HG03575 (cell line): ENCODE measurements around the gene ARID3A.
"Not testable (repeated sequence)": the region's sequence is repeated elsewhere in the genome, so short reads cannot be mapped to it uniquely, and the experiment has no call there.

Experiments
- ATAC-seq: cut with Tn5 transposase; IDR thresholded peaks from one replicate; pipeline ENCODE4 v1.9.1; 2021; ENCODE audit not compliant: unreplicated experiment, insufficient number of reproducible peaks, low FRiP score; ENCODE audit errors: extremely low read depth

ARID3A gene

GRCh38 chr19:889662-890295 is 36.1 kb upstream of the ARID3A start:
- ATAC-seq = no peak

GRCh38 chr19:890831-891230 is 35.0 kb upstream of the ARID3A start:
- ATAC-seq = no peak

GRCh38 chr19:891421-892200 is 34.2 kb upstream of the ARID3A start:
- ATAC-seq = not testable (repeated sequence)

GRCh38 chr19:892243-892893 is 33.5 kb upstream of the ARID3A start:
- no peak for ATAC-seq

- ATAC-seq = peak; percentile 44
These were observed 32.7 kb upstream of the ARID3A start, which contains the start of the genes MED16 and RNU6-9 for GRCh38 chr19:892894-893689. MED16 (minus strand) TSS chr19:893187; CDS start chr19:891131, 2,056 bp downstream. RNU6-9 (plus strand) TSS chr19:893484.

GRCh38 chr19:896434-896833 is 29.4 kb upstream of the ARID3A start:
- no peak for ATAC-seq

- no peak for ATAC-seq
These were observed 28.8 kb upstream of the ARID3A start for GRCh38 chr19:896999-897398.

GRCh38 chr19:897442-898039 is 28.3 kb upstream of the ARID3A start:
- no peak for ATAC-seq

- ATAC-seq = no peak
These were observed 27.2 kb upstream of the ARID3A start for GRCh38 chr19:898663-899062.

GRCh38 chr19:899336-900042 is 26.3 kb upstream of the ARID3A start:
- ATAC-seq = no peak

GRCh38 chr19:900043-900301 is 25.9 kb upstream of the ARID3A start:
- no peak for ATAC-seq

GRCh38 chr19:900302-901111 is 25.3 kb upstream of the ARID3A start:
- no peak for ATAC-seq

- ATAC-seq = no peak
These were observed 24.4 kb upstream of the ARID3A start for GRCh38 chr19:901216-902092.

GRCh38 chr19:902093-902370 is 23.8 kb upstream of the ARID3A start:
- no peak for ATAC-seq

- no peak for ATAC-seq
These were observed 23.2 kb upstream of the ARID3A start for GRCh38 chr19:902446-903226.

- no peak for ATAC-seq
These were observed 22.5 kb upstream of the ARID3A start for GRCh38 chr19:903266-903797.
